ENCODE measurements around the gene THTPA. TPM values are rescaled to one million over a fixed set of nuclear protein-coding genes. Genes with fewer than 3 reads are reported as not detected.

THTPA gene
- total RNA-seq, 1 donor from 2014 or later = 18.6 TPM

DNA sequence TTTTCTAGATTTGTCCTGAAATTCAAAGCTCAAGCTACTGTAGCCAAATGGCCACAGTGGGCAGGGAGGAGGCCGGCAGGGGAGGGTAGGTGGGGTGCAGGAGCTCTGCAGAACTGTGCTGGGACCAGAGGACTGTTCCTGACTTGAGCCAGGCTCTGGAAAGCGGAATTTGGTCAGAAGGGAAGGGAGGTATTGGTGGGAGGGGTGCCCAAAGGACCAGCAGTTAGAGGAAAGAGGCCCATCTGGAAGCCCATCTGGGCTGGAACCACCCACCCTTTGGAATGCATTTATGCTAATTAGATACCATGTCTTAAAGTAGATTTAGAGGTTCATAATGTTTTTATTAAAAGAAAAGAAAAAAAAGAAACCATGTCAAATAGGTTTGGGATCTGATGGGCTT lies 47.0 kb downstream of the THTPA start:
- ChIA-PET POLR2A (no interaction called here), CTCF (no interaction called here)
- Mint-ChIP-seq H3K9me3 (peaks cover 3% of the 10 kb centered on the region), H3K4me1 (no peaks in the 10 kb centered on the region), H3K4me3 (no peak overlapping the region), H3K27ac (no peak overlapping the region), H3K27me3 (peaks cover 9% of the 10 kb centered on the region), H3K36me3 (ENCODE audit: low read depth) (no peaks in the 10 kb centered on the region)
- TF ChIP-seq, protein P1, sequence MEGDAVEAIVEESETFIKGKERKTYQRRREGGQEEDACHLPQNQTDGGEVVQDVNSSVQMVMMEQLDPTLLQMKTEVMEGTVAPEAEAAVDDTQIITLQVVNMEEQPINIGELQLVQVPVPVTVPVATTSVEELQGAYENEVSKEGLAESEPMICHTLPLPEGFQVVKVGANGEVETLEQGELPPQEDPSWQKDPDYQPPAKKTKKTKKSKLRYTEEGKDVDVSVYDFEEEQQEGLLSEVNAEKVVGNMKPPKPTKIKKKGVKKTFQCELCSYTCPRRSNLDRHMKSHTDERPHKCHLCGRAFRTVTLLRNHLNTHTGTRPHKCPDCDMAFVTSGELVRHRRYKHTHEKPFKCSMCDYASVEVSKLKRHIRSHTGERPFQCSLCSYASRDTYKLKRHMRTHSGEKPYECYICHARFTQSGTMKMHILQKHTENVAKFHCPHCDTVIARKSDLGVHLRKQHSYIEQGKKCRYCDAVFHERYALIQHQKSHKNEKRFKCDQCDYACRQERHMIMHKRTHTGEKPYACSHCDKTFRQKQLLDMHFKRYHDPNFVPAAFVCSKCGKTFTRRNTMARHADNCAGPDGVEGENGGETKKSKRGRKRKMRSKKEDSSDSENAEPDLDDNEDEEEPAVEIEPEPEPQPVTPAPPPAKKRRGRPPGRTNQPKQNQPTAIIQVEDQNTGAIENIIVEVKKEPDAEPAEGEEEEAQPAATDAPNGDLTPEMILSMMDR (IDR thresholded peaks at IDR 0.05) = no peak
- intact Hi-C loops (cut with micrococcal nuclease) = no loop called here
- ATAC-seq (ENCODE audit: low read depth) (no peak), DNase-seq (no peak)

DNA sequence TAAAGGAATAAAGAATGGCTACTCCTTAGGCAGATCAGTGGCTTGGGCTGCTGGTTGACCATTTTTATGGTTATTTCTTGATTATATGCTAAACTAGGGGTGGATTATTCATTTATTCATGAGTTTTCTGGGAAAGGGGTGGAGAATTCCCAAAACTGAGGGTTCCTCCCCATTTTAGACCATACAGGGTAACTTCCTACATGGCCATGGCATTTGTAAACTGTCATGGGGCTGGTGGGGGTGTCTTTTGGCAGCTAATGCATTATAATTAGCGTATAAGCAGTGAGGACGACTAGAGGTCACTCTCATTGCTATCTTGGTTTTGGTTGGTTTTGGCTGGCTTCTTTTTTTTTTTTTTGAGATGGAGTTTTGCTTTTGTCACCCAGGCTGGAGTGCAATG lies 48.1 kb downstream of the THTPA start:
- POLR2A ChIA-PET = no interaction called here
- TF ChIP-seq, protein P1 (IDR thresholded peaks at IDR 0.05) = no peak
- Mint-ChIP-seq H3K27ac (no peak overlapping the region), H3K36me3 (ENCODE audit: low read depth) (no peaks in the 10 kb centered on the region), H3K4me1 (no peaks in the 10 kb centered on the region), H3K9me3 (peaks cover 3% of the 10 kb centered on the region), H3K27me3 (peaks cover 7% of the 10 kb centered on the region), H3K4me3 (no peak overlapping the region)
- intact Hi-C loops (cut with micrococcal nuclease) = no loop called here
- no peak for DNase-seq
- no peak for ATAC-seq (ENCODE audit: low read depth)
- CTCF ChIA-PET = no interaction called here

DNA sequence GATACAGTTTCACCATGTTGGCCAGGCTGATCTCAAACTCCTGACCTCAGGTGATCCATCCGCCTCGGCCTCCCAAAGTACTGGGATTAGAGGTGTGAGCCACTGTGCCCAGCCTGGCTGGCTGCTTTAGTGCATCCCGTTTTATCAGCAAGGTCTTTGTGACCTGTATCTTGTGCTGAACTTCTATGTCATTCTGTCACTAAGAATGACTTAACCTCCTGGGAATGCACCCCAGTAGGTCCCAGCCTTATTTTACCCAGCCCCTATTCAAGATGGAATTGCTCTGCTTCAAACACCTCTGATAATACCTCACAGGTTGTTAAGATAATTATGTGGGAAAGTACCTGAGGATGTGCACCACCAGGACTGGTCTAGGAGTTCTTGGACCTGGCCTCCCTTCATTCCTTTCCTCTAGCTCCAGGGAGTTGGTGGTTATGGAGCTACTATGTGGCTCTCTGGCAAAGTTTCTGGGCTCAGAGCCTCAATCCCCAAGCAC lies 48.7 kb downstream of the THTPA start:
- H3K36me3 Mint-ChIP-seq (ENCODE audit: low read depth) = no peaks in the 10 kb centered on the region
- TF ChIP-seq, protein P1 (IDR thresholded peaks at IDR 0.05) = no peak
- POLR2A ChIA-PET = no interaction called here
- DNase-seq = no peak
- H3K9me3 Mint-ChIP-seq = no peaks in the 10 kb centered on the region
- H3K27ac Mint-ChIP-seq = no peak overlapping the region
- intact Hi-C loops (cut with micrococcal nuclease) = no loop called here
- no peak for ATAC-seq (ENCODE audit: low read depth)
- CTCF ChIA-PET = no interaction called here
- H3K27me3 Mint-ChIP-seq = peaks cover 7% of the 10 kb centered on the region
- no peak overlapping the region for H3K4me3 Mint-ChIP-seq
- no peaks in the 10 kb centered on the region for H3K4me1 Mint-ChIP-seq

DNA sequence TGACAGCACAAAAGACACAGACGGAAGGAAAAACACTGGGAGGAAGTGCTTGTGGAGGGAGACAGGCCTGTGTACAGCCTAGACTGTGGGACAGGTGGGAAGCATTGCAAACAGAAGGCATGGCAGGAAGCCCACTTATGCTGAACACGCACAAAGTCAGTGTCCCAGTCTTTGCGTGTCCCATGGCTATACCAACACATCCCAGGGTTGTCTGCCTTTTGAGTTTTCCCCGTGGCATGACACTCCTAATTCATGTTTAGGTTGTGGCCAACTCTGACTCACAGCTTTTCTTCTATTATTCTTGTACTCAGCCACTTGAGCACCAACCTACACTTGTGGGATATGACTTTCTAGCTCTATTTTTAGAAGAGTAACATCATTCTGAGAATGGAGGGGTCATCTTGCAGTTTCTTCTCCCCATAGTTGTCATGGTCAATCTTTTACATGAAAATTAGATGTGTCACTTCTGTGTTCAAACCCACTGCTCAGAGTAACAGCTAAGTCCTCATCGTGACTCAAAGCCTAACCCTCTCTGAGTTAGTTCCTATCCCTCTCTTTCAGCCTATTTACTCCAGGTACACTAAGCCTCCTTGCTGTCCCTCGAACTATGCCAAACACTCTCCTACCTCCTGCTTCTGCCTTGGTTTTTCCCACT lies 50.0 kb downstream of the THTPA start:
- Mint-ChIP-seq H3K27me3 (peaks cover 7% of the 10 kb centered on the region), H3K9me3 (no peaks in the 10 kb centered on the region), H3K4me3 (no peak overlapping the region), H3K36me3 (ENCODE audit: low read depth) (no peaks in the 10 kb centered on the region), H3K4me1 (no peaks in the 10 kb centered on the region), H3K27ac (no peak overlapping the region)
- DNase-seq (no peak), ATAC-seq (ENCODE audit: low read depth) (no peak)
- ChIA-PET CTCF (no interaction called here), POLR2A (no interaction called here)
- intact Hi-C loops (cut with micrococcal nuclease) = no loop called here
- TF ChIP-seq, protein P1 (IDR thresholded peaks at IDR 0.05) = no peak

DNA sequence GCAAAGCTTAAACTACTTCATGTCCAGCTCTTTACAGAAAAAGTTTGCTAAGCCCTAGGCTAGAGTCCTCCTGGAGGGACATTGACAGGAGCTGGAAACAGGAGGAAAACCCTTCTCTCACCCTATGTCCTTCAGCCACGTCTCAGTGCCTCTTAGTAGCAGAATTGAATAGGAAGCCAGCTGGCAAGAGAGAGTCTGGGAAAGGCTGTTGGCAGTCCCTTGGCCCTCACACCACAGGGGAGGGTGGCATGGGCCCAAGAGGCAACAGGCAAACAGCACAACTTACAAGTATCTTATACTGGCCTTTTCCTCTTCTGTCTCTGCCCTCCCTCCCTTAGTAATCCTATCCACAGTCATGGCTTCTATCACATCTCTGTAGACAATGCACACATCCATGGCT lies 52.4 kb downstream of the THTPA start:
- CTCF ChIA-PET = no interaction called here
- Mint-ChIP-seq H3K27me3 (peaks cover 6% of the 10 kb centered on the region), H3K4me3 (no peak overlapping the region), H3K36me3 (ENCODE audit: low read depth) (no peaks in the 10 kb centered on the region), H3K9me3 (no peaks in the 10 kb centered on the region), H3K4me1 (no peaks in the 10 kb centered on the region), H3K27ac (no peak overlapping the region)
- ATAC-seq (ENCODE audit: low read depth) (no peak), DNase-seq (no peak)
- intact Hi-C loops (cut with micrococcal nuclease) = no loop called here
- POLR2A ChIA-PET = no interaction called here
- TF ChIP-seq, protein P1 (IDR thresholded peaks at IDR 0.05) = no peak

All from activated B cell treated with CpG ODN at 0.5 μM for 24 hours (primary cell).